GM04503 (cell line): Measurements from ENCODE around the gene PRAMEF7.
"Not testable (repeated sequence)": the region's sequence is repeated elsewhere in the genome, so short reads cannot be mapped to it uniquely, and the experiment has no call there.

ENCODE experiments used
- DNase-seq: peaks from one replicate; pipeline ENCODE4 v3.0.0-alpha.2; 2012; ENCODE audit warnings: low read depth

PRAMEF7 gene

DNA sequence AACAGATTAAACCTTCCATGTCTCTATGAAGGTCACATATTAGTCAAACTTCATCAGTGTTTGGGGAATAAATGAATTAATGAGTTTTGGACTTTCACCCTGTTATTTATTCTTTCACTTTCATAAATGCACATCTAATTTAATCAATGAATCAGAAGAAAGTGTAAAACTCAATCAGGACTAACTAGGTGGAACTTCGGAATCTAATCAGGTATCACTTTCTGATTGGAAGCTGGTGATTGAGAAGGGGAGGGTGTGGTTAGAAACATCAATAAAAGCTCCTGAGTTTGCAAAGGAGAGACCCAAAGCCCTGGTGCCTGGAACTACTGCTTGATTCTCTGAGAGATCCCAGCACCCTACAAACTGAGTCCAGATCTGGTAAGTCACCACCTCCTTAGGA is at the start of gene PRAMEF7:
Gene PRAMEF7, plus strand, starts transcription at position 301 of the 400 bp plus-strand sequence. CDS start 1,083 bp downstream, outside the sequence.
- not testable (repeated sequence) for DNase-seq

DNA sequence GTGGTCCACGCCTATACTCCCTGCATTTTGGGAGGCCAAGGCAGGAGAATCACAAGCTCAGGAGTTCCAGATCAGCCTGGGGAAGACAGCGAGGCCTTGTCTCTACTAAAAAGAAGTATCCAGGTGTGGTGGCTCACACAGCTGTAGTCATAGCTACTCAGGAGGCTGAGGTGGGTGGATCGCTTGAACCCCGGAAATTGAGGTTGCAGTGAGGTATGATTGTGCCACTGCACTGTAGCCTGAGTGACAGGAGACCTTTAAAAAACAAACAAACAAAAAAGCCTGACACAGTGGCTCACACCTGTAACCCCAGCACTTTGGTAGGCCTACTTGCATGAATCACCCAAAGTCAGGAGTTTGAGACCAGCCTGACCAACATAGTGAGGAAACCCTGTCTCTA is 38.0 kb upstream of the PRAMEF7 start:
- DNase-seq = not testable (repeated sequence)

DNA sequence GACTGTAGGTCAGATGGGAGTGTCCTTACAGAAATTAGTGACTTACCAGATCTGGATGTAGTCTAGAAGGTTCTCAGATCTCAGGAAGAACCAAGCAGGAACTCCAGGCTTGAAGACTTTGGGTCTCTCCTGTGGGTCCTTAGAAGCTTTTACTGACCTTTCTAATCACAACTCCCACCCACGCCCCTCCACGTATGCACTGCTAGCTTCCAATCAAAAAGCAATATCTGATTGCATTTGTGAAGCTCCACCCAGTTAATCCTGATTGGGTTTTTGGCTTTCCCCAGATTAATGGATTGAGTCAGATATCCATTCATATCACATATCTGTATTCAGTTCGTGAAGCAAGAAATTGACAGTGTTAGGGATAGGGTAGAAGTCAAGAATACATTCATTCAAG is 30.3 kb upstream of the PRAMEF7 start, which contains the start of gene PRAMEF4:
Gene PRAMEF4, minus strand, starts transcription at position 101 of the 400 bp plus-strand sequence. CDS start 2,807 bp downstream, outside the sequence.
- DNase-seq = not testable (repeated sequence)

DNA sequence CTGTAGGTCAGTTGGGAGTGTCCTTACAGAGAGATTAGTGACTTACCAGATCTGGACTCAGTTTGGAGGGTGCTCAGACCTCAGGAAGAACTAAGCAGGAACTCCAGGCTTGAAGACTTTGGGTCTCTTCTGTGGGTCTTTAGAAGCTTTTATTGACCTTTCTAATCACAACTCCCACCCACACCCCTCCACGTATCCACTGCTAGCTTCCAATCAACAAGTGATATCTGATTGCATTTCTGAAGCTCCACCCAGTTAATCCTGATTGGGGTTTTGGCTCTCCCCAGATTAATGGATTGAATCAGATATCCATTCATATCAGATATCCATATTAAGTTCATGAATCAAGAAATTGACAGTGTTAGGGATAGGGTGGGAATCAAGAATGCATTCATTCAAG is 18.2 kb upstream of the PRAMEF7 start, which contains the start of gene PRAMEF10:
Gene PRAMEF10, minus strand, starts transcription at position 101 of the 400 bp plus-strand sequence. CDS start 2,423 bp downstream, outside the sequence.
- DNase-seq = not testable (repeated sequence)

DNA sequence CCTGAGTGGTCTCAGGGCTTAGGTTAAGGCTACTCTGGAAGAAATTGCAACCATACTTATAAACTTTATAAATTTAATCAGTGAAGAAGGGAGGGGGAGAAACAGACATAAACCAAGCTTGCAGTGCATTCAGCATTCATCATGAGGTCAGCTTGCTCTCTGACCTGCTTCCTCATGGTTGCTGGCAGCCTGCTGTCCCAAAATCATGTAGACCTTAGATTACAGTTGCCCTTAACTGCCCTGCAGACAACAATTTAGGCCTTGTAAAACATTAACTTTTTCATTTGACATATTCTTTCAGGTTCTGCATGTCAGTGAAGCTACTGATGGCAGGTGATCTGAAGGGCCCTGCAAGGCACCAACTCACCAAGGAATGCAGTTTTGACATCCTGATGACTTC is 17.2 kb upstream of the PRAMEF7 start:
- not testable (repeated sequence) for DNase-seq

DNA sequence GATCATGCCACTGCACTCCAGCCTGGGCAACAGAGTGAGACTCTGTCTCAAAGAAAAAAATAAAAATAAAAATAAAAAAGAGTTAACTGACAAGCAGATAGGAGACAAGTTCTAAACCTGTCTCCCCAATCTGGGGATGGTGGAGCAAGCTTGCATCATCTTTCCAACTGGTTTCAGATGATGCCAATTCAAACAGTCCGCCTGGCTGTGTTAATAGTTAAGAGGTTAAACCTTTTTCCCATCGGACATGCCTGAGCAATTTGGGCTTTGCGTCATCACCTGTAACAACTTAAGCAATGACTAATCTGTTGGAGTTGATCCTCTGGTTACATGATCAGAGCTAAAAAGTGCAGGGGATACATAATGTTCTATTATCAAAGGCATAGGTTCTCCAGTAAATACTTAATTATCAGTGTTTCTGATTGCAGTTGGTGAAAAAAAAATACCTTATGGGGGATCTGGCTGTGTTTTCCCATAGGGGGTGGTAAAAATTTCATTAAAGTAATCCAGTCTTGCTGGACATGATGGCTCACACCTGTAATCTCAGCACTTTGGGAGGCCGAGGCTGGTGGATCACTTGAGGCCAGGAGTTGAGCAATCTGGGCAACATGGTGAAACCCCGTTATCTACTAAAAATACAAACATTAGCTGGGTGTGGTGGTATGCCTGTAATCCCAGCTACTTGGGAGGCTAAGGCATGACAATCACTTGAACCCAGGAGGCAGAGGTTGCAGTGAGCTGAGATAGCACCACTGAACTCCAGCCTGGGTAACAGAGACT is 12.4 kb upstream of the PRAMEF7 start:
- not testable (repeated sequence) for DNase-seq

DNA sequence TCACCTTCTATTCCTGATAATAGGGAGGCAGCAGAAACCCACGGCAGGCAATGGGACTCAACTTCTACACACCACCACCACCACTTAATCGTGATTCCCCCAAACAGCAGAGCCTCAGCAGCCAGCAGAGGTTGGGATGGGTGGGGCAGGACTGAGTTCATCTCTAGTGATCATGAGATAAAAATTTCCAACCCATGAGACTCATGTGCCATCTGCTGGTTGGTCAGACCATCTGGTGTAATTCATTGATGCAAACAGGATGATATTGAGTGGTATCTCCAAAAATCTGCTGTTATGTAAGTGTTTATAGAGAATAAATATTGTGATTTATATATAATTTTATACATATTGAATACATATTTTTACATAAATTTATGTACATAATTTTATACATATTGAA is 5.3 kb downstream of the PRAMEF7 start:
- DNase-seq = not testable (repeated sequence)

DNA sequence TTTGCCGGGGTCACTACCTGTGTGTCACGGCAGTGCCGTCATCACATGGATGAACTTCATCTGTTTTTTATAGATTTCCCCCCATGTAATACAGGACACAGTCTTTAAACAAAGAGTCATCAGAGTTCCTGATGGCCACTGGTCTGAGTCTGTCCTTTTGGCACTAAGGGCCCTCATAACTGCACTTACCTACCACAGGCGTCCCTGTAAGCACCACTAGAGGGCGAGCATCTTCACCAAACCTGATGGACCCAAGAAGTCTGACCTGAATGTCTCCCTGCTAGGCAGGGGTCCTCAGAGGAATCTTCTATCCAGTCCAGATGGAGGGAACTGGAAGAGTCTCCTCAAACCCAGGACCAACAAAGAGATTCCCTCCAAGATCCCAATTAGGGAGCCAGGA is 8.0 kb downstream of the PRAMEF7 start:
- DNase-seq = not testable (repeated sequence)

DNA sequence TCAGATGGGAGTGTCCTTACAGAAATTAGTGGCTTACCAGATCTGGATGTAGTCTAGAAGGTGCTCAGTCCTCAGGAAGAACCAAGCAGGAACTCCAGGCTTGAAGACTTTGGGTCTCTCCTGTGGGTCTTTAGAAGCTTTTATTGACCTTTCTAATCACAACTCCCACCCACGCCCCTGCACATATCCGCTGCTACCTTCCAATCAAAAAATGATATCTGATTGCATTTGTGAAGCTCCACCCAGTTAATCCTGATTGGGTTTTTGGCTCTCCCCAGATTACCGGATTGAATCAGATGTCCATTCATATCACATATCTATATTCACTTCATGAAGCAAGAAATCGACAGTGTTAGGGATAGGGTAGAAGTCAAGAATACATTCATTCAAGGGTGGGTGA is 31.1 kb downstream of the PRAMEF7 start, which contains the start of gene PRAMEF6:
Gene PRAMEF6, minus strand, starts transcription at position 101 of the 400 bp plus-strand sequence. CDS start 5,062 bp downstream, outside the sequence.
- DNase-seq = not testable (repeated sequence)
